ENCODE results near the gene NTN3. TPM values are rescaled to one million over a fixed set of nuclear protein-coding genes. Genes with fewer than 3 reads are reported as not detected.

The NTN3 gene
- total and polyA plus RNA-seq, 2 of the 8 experiments (the other 6 are each of a cell fraction or from before 2014, with no cell fraction given) = 0.30 to 0.34 TPM

DNA sequence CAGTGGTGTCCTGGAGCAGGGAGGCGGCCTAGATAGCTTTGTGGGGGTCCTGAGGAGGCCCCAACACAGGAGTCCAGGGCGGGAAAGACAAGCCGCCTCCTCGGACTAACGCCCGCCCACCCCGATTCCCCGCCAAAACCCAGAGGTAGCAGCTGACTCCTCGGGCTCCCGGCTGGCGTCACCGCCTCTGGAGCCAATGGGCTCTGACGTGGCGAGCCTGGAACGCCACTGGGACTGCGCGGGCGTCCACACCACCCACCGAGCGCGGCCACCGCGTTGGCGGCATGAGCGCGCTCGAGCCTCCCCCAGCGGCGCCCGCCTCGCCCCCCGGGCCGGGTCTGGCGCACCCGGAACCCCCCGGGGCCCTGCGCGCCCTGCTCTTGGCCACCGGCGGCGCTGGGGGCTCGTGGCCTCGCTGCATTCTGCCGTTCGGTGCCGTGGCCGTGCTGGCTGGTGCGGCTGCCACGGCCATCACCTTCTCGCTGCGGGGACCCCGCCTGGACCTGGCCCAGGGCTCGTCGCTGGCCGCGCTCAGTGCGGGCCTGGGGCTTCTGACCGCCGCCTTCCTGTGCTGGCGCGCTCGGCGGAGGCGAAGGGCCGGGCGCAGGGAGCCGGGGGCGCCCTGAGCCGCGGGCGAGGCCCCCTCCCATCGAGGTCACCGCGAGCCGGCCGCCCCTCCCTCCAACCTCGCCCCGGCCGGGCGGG lies 3.4 kb upstream of the NTN3 start (continued):
- TF ChIP-seq SUZ12 (IDR thresholded peaks at IDR 0.05; ENCODE audit: low read length) = no peak
- no peak for TF ChIP-seq RFX5 (IDR thresholded peaks at IDR 0.05; ENCODE audit: borderline replicate concordance, low read depth, low read length)
- no peak for TF ChIP-seq CHD2 (IDR thresholded peaks at IDR 0.05; ENCODE audit: low read length)
- TF ChIP-seq BACH1 (IDR thresholded peaks at IDR 0.05; ENCODE audit: low read length) = no peak
